ENCODE results near the gene LARGE1.

The LARGE1 gene

GRCh38 chr22:33529424-33530113 is 390.7 kb downstream of the LARGE1 start:
- Histone ChIP-seq H3K9me3 (ENCODE audit: control insufficient read depth in 1 of 2, low read length in 2 of 2) (no peaks in the 10 kb centered on the region), H3K4me1 (ENCODE audit: control insufficient read depth in 1 of 2, insufficient read depth in 2 of 2, low read length in 2 of 2) (no peaks in the 10 kb centered on the region), H3K27ac (ENCODE audit: low read length) (no peak overlapping the region), H3K36me3 (ENCODE audit: control insufficient read depth in 1 of 2, insufficient read depth in 2 of 2, low read length in 2 of 2) (no peaks in the 10 kb centered on the region), H3K27me3 (ENCODE audit: low read depth, low read length) (no peaks in the 10 kb centered on the region), H3K4me3 (ENCODE audit: low read depth in 1 of 2, low read length in 2 of 2) (no peak overlapping the region)

- H3K27me3 ChIP-seq (ENCODE audit: low read depth, low read length) = no peaks in the 10 kb centered on the region
- H3K4me1 ChIP-seq (ENCODE audit: control insufficient read depth in 1 of 2, insufficient read depth in 2 of 2, low read length in 2 of 2) = no peaks in the 10 kb centered on the region
- H3K9me3 ChIP-seq (ENCODE audit: control insufficient read depth in 1 of 2, low read length in 2 of 2) = no peaks in the 10 kb centered on the region
- no peak overlapping the region for H3K4me3 ChIP-seq (ENCODE audit: low read depth in 1 of 2, low read length in 2 of 2)
- H3K36me3 ChIP-seq (ENCODE audit: control insufficient read depth in 1 of 2, insufficient read depth in 2 of 2, low read length in 2 of 2) = no peaks in the 10 kb centered on the region
- no peak overlapping the region for H3K27ac ChIP-seq (ENCODE audit: low read length)
Measured at GRCh38 chr22:33528183-33528582, 392.1 kb downstream of the LARGE1 start.

GRCh38 chr22:33526434-33527107 is 393.7 kb downstream of the LARGE1 start:
- H3K27ac ChIP-seq (ENCODE audit: low read length) = no peak overlapping the region
- no peaks in the 10 kb centered on the region for H3K4me1 ChIP-seq (ENCODE audit: control insufficient read depth in 1 of 2, insufficient read depth in 2 of 2, low read length in 2 of 2)
- no peaks in the 10 kb centered on the region for H3K9me3 ChIP-seq (ENCODE audit: control insufficient read depth in 1 of 2, low read length in 2 of 2)
- H3K27me3 ChIP-seq (ENCODE audit: low read depth, low read length) = no peaks in the 10 kb centered on the region
- H3K4me3 ChIP-seq (ENCODE audit: low read depth in 1 of 2, low read length in 2 of 2) = no peak overlapping the region
- H3K36me3 ChIP-seq (ENCODE audit: control insufficient read depth in 1 of 2, insufficient read depth in 2 of 2, low read length in 2 of 2) = no peaks in the 10 kb centered on the region

- Histone ChIP-seq H3K36me3 (ENCODE audit: control insufficient read depth in 1 of 2, insufficient read depth in 2 of 2, low read length in 2 of 2) (peaks cover 0 to 5% of the 10 kb centered on the region in 2 donors), H3K4me1 (ENCODE audit: control insufficient read depth in 1 of 2, insufficient read depth in 2 of 2, low read length in 2 of 2) (no peaks in the 10 kb centered on the region), H3K27ac (ENCODE audit: low read length) (no peak overlapping the region)
Measured at GRCh38 chr22:33524511-33525260, 395.6 kb downstream of the LARGE1 start.

GRCh38 chr22:33521879-33522665 is 398.2 kb downstream of the LARGE1 start:
- no peak overlapping the region for H3K4me3 ChIP-seq (ENCODE audit: low read depth in 1 of 2, low read length in 2 of 2)
- peaks cover 0 to 5% of the 10 kb centered on the region in 2 donors for H3K36me3 ChIP-seq (ENCODE audit: control insufficient read depth in 1 of 2, insufficient read depth in 2 of 2, low read length in 2 of 2)
- peaks cover 0 to 5% of the 10 kb centered on the region in 2 donors for H3K9me3 ChIP-seq (ENCODE audit: control insufficient read depth in 1 of 2, low read length in 2 of 2)
- no peaks in the 10 kb centered on the region for H3K27me3 ChIP-seq (ENCODE audit: low read depth, low read length)
- peaks cover 0 to 8% of the 10 kb centered on the region in 2 donors for H3K4me1 ChIP-seq (ENCODE audit: control insufficient read depth in 1 of 2, insufficient read depth in 2 of 2, low read length in 2 of 2)
- no peak overlapping the region for H3K27ac ChIP-seq (ENCODE audit: low read length)

More at GRCh38 chr22:33524511-33525260, 395.6 kb downstream of the LARGE1 start:
- peaks cover 0 to 5% of the 10 kb centered on the region in 2 donors for H3K9me3 ChIP-seq (ENCODE audit: control insufficient read depth in 1 of 2, low read length in 2 of 2)
- H3K27me3 ChIP-seq (ENCODE audit: low read depth, low read length) = no peaks in the 10 kb centered on the region
- H3K4me3 ChIP-seq (ENCODE audit: low read depth in 1 of 2, low read length in 2 of 2) = no peak overlapping the region

GRCh38 chr22:33520904-33521780 is 399.1 kb downstream of the LARGE1 start:
- H3K9me3 ChIP-seq (ENCODE audit: control insufficient read depth in 1 of 2, low read length in 2 of 2) = peaks cover 0 to 5% of the 10 kb centered on the region in 2 donors
- no peaks in the 10 kb centered on the region for H3K27me3 ChIP-seq (ENCODE audit: low read depth, low read length)
- H3K4me1 ChIP-seq (ENCODE audit: control insufficient read depth in 1 of 2, insufficient read depth in 2 of 2, low read length in 2 of 2) = peaks cover 0 to 8% of the 10 kb centered on the region in 2 donors
- no peak overlapping the region for H3K27ac ChIP-seq (ENCODE audit: low read length)
- peaks cover 0 to 5% of the 10 kb centered on the region in 2 donors for H3K36me3 ChIP-seq (ENCODE audit: control insufficient read depth in 1 of 2, insufficient read depth in 2 of 2, low read length in 2 of 2)
- no peak overlapping the region for H3K4me3 ChIP-seq (ENCODE audit: low read depth in 1 of 2, low read length in 2 of 2)

- H3K36me3 ChIP-seq (ENCODE audit: control insufficient read depth in 1 of 2, insufficient read depth in 2 of 2, low read length in 2 of 2) = peaks cover 0 to 5% of the 10 kb centered on the region in 2 donors
- no peaks in the 10 kb centered on the region for H3K27me3 ChIP-seq (ENCODE audit: low read depth, low read length)
- peak overlapping the region; percentile 5 for H3K27ac ChIP-seq (ENCODE audit: low read length)
- peaks cover 0 to 15% of the 10 kb centered on the region in 2 donors for H3K4me1 ChIP-seq (ENCODE audit: control insufficient read depth in 1 of 2, insufficient read depth in 2 of 2, low read length in 2 of 2)
- no peak overlapping the region for H3K4me3 ChIP-seq (ENCODE audit: low read depth in 1 of 2, low read length in 2 of 2)
- H3K9me3 ChIP-seq (ENCODE audit: control insufficient read depth in 1 of 2, low read length in 2 of 2) = peaks cover 0 to 5% of the 10 kb centered on the region in 2 donors
Measured at GRCh38 chr22:33519974-33520903, 400.0 kb downstream of the LARGE1 start.

- Histone ChIP-seq H3K27me3 (ENCODE audit: low read depth, low read length) (no peaks in the 10 kb centered on the region), H3K36me3 (ENCODE audit: control insufficient read depth in 1 of 2, insufficient read depth in 2 of 2, low read length in 2 of 2) (peaks cover 0 to 5% of the 10 kb centered on the region in 2 donors), H3K27ac (ENCODE audit: low read length) (peak overlapping the region; percentile 5), H3K4me1 (ENCODE audit: control insufficient read depth in 1 of 2, insufficient read depth in 2 of 2, low read length in 2 of 2) (peaks cover 0 to 15% of the 10 kb centered on the region in 2 donors), H3K4me3 (ENCODE audit: low read depth in 1 of 2, low read length in 2 of 2) (no peak overlapping the region), H3K9me3 (ENCODE audit: control insufficient read depth in 1 of 2, low read length in 2 of 2) (peaks cover 0 to 5% of the 10 kb centered on the region in 2 donors)
Measured at GRCh38 chr22:33519071-33519973, 401.0 kb downstream of the LARGE1 start.

GRCh38 chr22:33518405-33518804 is 401.9 kb downstream of the LARGE1 start:
- peaks cover 0 to 5% of the 10 kb centered on the region in 2 donors for H3K9me3 ChIP-seq (ENCODE audit: control insufficient read depth in 1 of 2, low read length in 2 of 2)
- H3K4me1 ChIP-seq (ENCODE audit: control insufficient read depth in 1 of 2, insufficient read depth in 2 of 2, low read length in 2 of 2) = peaks cover 0 to 15% of the 10 kb centered on the region in 2 donors
- peaks cover 0 to 5% of the 10 kb centered on the region in 2 donors for H3K36me3 ChIP-seq (ENCODE audit: control insufficient read depth in 1 of 2, insufficient read depth in 2 of 2, low read length in 2 of 2)
- no peak overlapping the region for H3K4me3 ChIP-seq (ENCODE audit: low read depth in 1 of 2, low read length in 2 of 2)
- H3K27ac ChIP-seq (ENCODE audit: low read length) = no peak overlapping the region
- H3K27me3 ChIP-seq (ENCODE audit: low read depth, low read length) = no peaks in the 10 kb centered on the region
